Mucosa of descending colon (tissue), 3 donors: ENCODE results near the gene EPS8L3. TPM values are rescaled to one million over a fixed set of nuclear protein-coding genes. Genes with fewer than 3 reads are reported as not detected.
"Not testable (repeated sequence)": the region's sequence is repeated elsewhere in the genome, so short reads cannot be mapped to it uniquely, and the experiment has no call there.

Experiments used
- ATAC-seq: fragments of 200-7000 bp; cut with Tn5 transposase; one replicate; pipeline ENCODE4 v1.9.1; 2020; ENCODE audit warnings: mild to moderate bottlenecking, moderate library complexity
- DNase-seq, 3 donors: peaks; one replicate each; pipeline ENCODE4 v3.0.0-alpha.2; 2020
- H3K36me3 ChIP-seq: fragments of 200-600 bp; one replicate; pipeline ENCODE4 v1.8.0; 2021; ENCODE audit warnings: low read depth, mild to moderate bottlenecking
- H3K4me1 ChIP-seq: fragments of 200-600 bp; one replicate; pipeline ENCODE4 v1.8.0; 2021; ENCODE audit warnings: low read depth, mild to moderate bottlenecking
- H3K4me3 ChIP-seq: fragments of 200-600 bp; one replicate; pipeline ENCODE4 v1.8.0; 2021; ENCODE audit warnings: mild to moderate bottlenecking
- H3K9me3 ChIP-seq: fragments of 200-600 bp; one replicate; pipeline ENCODE4 v1.8.0; 2021; ENCODE audit warnings: mild to moderate bottlenecking
- CTCF ChIP-seq: fragments of 200-600 bp; IDR thresholded peaks from one replicate; pipeline ENCODE4 v1.8.0; 2022; ENCODE audit warnings: antibody characterized with exemption, mild to moderate bottlenecking
- intact Hi-C, 2 donors: fragments of 100-400 bp; cut with DNase I in 1 of 2; cut with micrococcal nuclease in 1 of 2; formaldehyde crosslinking; loops; one replicate each; pipeline versions ENCODE4 v1.11.0 to v1.11.1; 2022; cut with DNase I, micrococcal nuclease
- total RNA-seq, 3 donors: library from RNA; stranded (reverse); fragmentation: NEBNext Ultra II Directional in 2 of 3; extraction: Animal tissue kit (Norgen Biotek cat#: 25700) in 2 of 3; gene quantifications; one replicate each; pipeline versions ENCODE4 v1.2.1 to v1.2.4, GENCODE V29; 2021 to 2023
- donor health status: DM: no; HTN: no; CAD: no; lungs with moderate emphysema.
- donor health status: DM: no; HTN: no; CAD: no.
- donor health status: DM: no; HTN: yes; CAD: no.

Gene EPS8L3
- total RNA-seq, 3 donors from 2014 or later: 211 to 539 (median 356) TPM

- H3K9me3 ChIP-seq: peaks cover 1% of the 10 kb centered on the region
- no peak overlapping the region for H3K4me3 ChIP-seq
- H3K36me3 ChIP-seq: no peaks in the 10 kb centered on the region
- H3K4me1 ChIP-seq: no peaks in the 10 kb centered on the region
- ATAC-seq: no peak
- intact Hi-C loops: no loop called here
- DNase-seq: no peak
- TF ChIP-seq CTCF: no peak
Observed at GRCh38 chr1:109705411-109705810, 58.3 kb downstream of the EPS8L3 start.

GRCh38 chr1:109704173-109704572 lies 59.5 kb downstream of the EPS8L3 start:
- Histone ChIP-seq H3K36me3 (no peaks in the 10 kb centered on the region), H3K4me3 (no peak overlapping the region), H3K9me3 (peaks cover 1% of the 10 kb centered on the region), H3K4me1 (no peaks in the 10 kb centered on the region)
- intact Hi-C loops: no loop called here
- TF ChIP-seq CTCF: no peak
- DNase-seq (no peak), ATAC-seq (no peak)

- ATAC-seq, H3K36me3 ChIP-seq, DNase-seq, intact Hi-C loops, H3K4me3 ChIP-seq, H3K9me3 ChIP-seq, H3K4me1 ChIP-seq: not testable (repeated sequence)
Observed at GRCh38 chr1:109702940-109703339, 60.8 kb downstream of the EPS8L3 start.

Other genes with a start within 250 kb of the EPS8L3 start
- gene GPR61, start 224.1 kb downstream of the EPS8L3 start, total RNA-seq: under 1 TPM in 1 of 3 donors, not detected in 2; 0.25 TPM
- gene GNAI3, start 215.3 kb downstream of the EPS8L3 start, total RNA-seq: 1 to 10 TPM; 6.5 to 8.3 (median 7.6) TPM
- gene GNAT2, start 144.3 kb downstream of the EPS8L3 start, total RNA-seq: not detected
- 10 to 100 TPM; 35.6 to 47.4 (median 40.9) TPM for gene AMPD2, start 144.1 kb downstream of the EPS8L3 start, total RNA-seq
- 10 to 100 TPM; 63.4 to 96.3 (median 74.2) TPM for gene GSTM4, start 107.8 kb downstream of the EPS8L3 start, total RNA-seq
- gene GSTM2, start 95.9 kb downstream of the EPS8L3 start, total RNA-seq: 10 to 100 TPM; 23.8 to 87.7 (median 41.0) TPM
- gene GSTM1, start 76.1 kb downstream of the EPS8L3 start, total RNA-seq: 10 to 100 TPM; 18.0 to 30.6 (median 20.0) TPM
- gene GSTM5, start 51.7 kb downstream of the EPS8L3 start, total RNA-seq: 1 to 10 TPM; 2.5 to 6.1 (median 4.8) TPM
- gene GSTM3, start 22.9 kb downstream of the EPS8L3 start, total RNA-seq: 10 to 100 TPM in 2 of 3 donors, 1 to 10 TPM in 1; 4.9 to 84.8 (median 12.4) TPM
- 10 to 100 TPM in 2 of 3 donors, 1 to 10 TPM in 1; 6.5 to 34.4 (median 19.9) TPM for gene CSF1, start 146.9 kb upstream of the EPS8L3 start, total RNA-seq
- 100 to 1,000 TPM in 1 of 3 donors, 10 to 100 TPM in 2; 87.5 to 116 (median 87.8) TPM for gene AHCYL1, start 220.8 kb upstream of the EPS8L3 start, total RNA-seq